KMS-11 (cell line): ENCODE results near the gene SLC39A9.

Experiments used
- H2AFZ ChIP-seq: fragments of 200-600 bp; sonication (generic); 2 replicates; pipeline ENCODE4 v1.6.1; 2016; ENCODE audit warnings: antibody characterized with exemption, mixed run types, low read depth
- H3K27ac ChIP-seq: fragments of 200-600 bp; sonication (generic); 2 replicates; pipeline ENCODE4 v1.6.1; 2016; ENCODE audit warnings: mild to moderate bottlenecking, mixed run types
- H3K27me3 ChIP-seq: fragments of 200-600 bp; sonication (generic); 2 replicates; pipeline ENCODE4 v1.6.1; 2017; ENCODE audit warnings: mild to moderate bottlenecking, low read depth, mixed run types, moderate library complexity; ENCODE audit not compliant: insufficient read depth
- H3K36me3 ChIP-seq: fragments of 200-600 bp; sonication (generic); 2 replicates; pipeline ENCODE4 v1.6.1; 2017; ENCODE audit warnings: mild to moderate bottlenecking, mixed run types; ENCODE audit not compliant: insufficient read depth
- H3K4me1 ChIP-seq: fragments of 200-600 bp; sonication (generic); 2 replicates; pipeline ENCODE4 v1.6.1; 2016; ENCODE audit warnings: mild to moderate bottlenecking, low read depth, mixed run types; ENCODE audit not compliant: poor library complexity, severe bottlenecking
- H3K4me2 ChIP-seq: fragments of 200-600 bp; sonication (generic); 2 replicates; pipeline ENCODE4 v1.7.0; 2016; ENCODE audit warnings: mild to moderate bottlenecking, mixed run types
- H3K4me3 ChIP-seq: fragments of 200-600 bp; sonication (generic); IDR thresholded peaks from 2 replicates; pipeline ENCODE4 v1.6.1; 2017; ENCODE audit warnings: low read depth, low read length, mixed read lengths; ENCODE audit not compliant: insufficient read depth
- H3K79me2 ChIP-seq: fragments of 200-600 bp; sonication (generic); 2 replicates; pipeline ENCODE4 v1.6.1; 2016; ENCODE audit warnings: low read depth, mixed run types; ENCODE audit not compliant: insufficient read depth
- H3K9ac ChIP-seq: fragments of 200-600 bp; sonication (generic); 2 replicates; pipeline ENCODE4 v1.6.1; 2016; ENCODE audit warnings: mild to moderate bottlenecking, mixed run types
- H4K20me1 ChIP-seq: fragments of 200-600 bp; sonication (generic); 2 replicates; pipeline ENCODE4 v1.6.1; 2016; ENCODE audit warnings: mild to moderate bottlenecking, mixed run types; ENCODE audit not compliant: insufficient read depth
- TF ChIP-seq, protein P1 (sequence below): fragments of 200-600 bp; sonication (generic); conservative IDR thresholded peaks from 2 replicates; pipeline ENCODE4 v1.6.1; 2017; ENCODE audit warnings: low read depth, mild to moderate bottlenecking, antibody characterized with exemption, low read length, moderate library complexity, mixed read lengths

SLC39A9 gene

DNA sequence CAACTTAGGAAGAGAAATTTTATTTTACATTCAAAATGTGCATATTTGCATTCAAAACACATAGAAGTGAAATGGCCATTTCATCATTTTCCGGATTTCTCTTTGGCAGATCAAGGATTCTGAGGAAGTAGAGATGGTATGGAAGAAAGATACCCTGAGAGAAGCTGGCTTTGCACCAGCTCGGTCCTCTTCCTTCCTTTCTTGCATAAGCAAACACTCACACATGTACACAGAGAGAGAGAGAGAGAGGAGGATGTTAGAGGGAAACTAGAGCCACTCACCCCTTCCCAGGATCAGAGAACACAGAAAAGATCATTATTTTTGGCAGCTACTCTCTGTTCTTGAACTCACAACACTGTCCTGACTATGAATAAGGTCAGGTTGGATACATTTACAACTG is 70.5 kb downstream of the SLC39A9 start:
- no peak overlapping the region for H3K27ac ChIP-seq
- TF ChIP-seq, protein P1, sequence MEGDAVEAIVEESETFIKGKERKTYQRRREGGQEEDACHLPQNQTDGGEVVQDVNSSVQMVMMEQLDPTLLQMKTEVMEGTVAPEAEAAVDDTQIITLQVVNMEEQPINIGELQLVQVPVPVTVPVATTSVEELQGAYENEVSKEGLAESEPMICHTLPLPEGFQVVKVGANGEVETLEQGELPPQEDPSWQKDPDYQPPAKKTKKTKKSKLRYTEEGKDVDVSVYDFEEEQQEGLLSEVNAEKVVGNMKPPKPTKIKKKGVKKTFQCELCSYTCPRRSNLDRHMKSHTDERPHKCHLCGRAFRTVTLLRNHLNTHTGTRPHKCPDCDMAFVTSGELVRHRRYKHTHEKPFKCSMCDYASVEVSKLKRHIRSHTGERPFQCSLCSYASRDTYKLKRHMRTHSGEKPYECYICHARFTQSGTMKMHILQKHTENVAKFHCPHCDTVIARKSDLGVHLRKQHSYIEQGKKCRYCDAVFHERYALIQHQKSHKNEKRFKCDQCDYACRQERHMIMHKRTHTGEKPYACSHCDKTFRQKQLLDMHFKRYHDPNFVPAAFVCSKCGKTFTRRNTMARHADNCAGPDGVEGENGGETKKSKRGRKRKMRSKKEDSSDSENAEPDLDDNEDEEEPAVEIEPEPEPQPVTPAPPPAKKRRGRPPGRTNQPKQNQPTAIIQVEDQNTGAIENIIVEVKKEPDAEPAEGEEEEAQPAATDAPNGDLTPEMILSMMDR, result no peak
- no peaks in the 10 kb centered on the region for H3K36me3 ChIP-seq
- H3K27me3 ChIP-seq, result no peaks in the 10 kb centered on the region
- no peaks in the 10 kb centered on the region for H3K79me2 ChIP-seq
- no peak overlapping the region for H3K4me2 ChIP-seq
- H2AFZ ChIP-seq, result no peak overlapping the region
- H4K20me1 ChIP-seq, result no peaks in the 10 kb centered on the region
- no peak overlapping the region for H3K9ac ChIP-seq
- no peaks in the 10 kb centered on the region for H3K4me1 ChIP-seq
- no peak overlapping the region for H3K4me3 ChIP-seq

DNA sequence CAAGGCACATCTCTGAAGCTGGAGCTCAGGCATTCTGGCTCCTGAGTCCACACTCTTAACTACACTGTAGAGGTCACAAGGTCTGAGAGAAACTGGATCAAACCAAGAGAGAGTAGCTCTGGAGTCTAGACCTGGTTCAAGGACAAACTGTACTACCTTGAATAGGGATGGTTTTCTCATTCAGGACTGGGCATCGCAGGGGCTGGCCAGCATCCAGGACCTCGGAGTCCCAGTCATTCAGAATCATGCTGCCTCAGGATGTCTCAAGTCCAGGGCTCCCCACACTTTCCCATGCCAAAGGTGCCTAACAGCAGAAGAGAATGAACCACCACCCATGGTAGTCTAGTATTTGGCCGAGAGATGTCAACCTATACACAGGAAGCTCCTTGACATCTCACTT is 72.9 kb downstream of the SLC39A9 start:
- no peaks in the 10 kb centered on the region for H3K36me3 ChIP-seq

DNA sequence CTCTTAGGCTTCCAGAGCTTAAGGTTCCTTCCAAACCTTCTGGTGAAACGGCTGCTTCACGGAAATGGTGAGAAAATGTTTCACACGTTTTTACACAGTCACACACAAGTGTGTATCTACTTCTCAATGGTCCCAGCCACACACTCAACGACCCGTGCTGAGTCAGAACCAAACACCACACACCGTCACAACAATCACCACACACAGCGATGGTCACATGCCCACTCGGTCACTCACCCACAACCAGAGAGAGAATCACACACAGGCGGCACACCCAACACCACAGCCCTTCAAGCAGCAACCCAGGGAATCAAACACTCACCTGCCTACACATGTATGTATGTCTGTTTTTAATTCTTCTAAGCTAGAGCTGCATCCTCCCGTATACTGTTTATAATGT is 73.4 kb downstream of the SLC39A9 start:
- no peak overlapping the region for H2AFZ ChIP-seq
- no peaks in the 10 kb centered on the region for H3K4me1 ChIP-seq
- H3K36me3 ChIP-seq, result no peaks in the 10 kb centered on the region
- H4K20me1 ChIP-seq, result no peaks in the 10 kb centered on the region
- TF ChIP-seq, protein P1, result no peak
- no peaks in the 10 kb centered on the region for H3K79me2 ChIP-seq
- H3K27ac ChIP-seq, result no peak overlapping the region
- no peak overlapping the region for H3K4me3 ChIP-seq
- no peak overlapping the region for H3K9ac ChIP-seq
- no peak overlapping the region for H3K4me2 ChIP-seq
- no peaks in the 10 kb centered on the region for H3K27me3 ChIP-seq

More for the DNA sequence above, 72.9 kb downstream of the SLC39A9 start:
- H3K4me2 ChIP-seq, result no peak overlapping the region
- no peaks in the 10 kb centered on the region for H3K27me3 ChIP-seq
- no peak overlapping the region for H2AFZ ChIP-seq
- no peak overlapping the region for H3K9ac ChIP-seq
- no peak overlapping the region for H3K27ac ChIP-seq
- H3K4me1 ChIP-seq, result no peaks in the 10 kb centered on the region
- TF ChIP-seq, protein P1, result no peak
- H3K4me3 ChIP-seq, result no peak overlapping the region
- no peaks in the 10 kb centered on the region for H3K79me2 ChIP-seq
- H4K20me1 ChIP-seq, result no peaks in the 10 kb centered on the region

DNA sequence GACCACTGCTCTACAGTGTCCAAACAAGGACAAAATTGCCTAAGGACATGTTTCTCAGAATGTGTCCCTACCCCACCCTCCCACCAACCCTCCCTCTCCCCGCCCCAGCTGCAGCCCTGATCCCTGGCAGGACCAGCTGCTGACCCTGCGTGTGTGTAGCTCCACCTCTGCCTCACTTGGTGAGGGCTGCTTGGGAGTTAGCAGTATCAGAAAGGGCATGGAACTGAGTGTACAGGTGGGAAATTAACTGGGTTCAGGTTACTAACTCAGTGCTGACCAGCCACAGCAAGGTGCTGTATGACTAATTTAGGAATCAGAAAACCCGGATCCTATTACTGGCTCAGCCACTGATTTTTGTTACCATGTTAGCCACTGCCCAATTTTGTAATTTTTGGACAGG is 74.8 kb downstream of the SLC39A9 start:
- Histone ChIP-seq H3K9ac (no peak overlapping the region), H3K79me2 (no peaks in the 10 kb centered on the region), H2AFZ (no peak overlapping the region), H4K20me1 (no peaks in the 10 kb centered on the region), H3K36me3 (no peaks in the 10 kb centered on the region), H3K4me2 (no peak overlapping the region), H3K27ac (no peak overlapping the region), H3K27me3 (no peaks in the 10 kb centered on the region), H3K4me3 (no peak overlapping the region), H3K4me1 (no peaks in the 10 kb centered on the region)
- TF ChIP-seq, protein P1, result no peak
